HL-60/S4 (cell line): ENCODE data around the gene PPP2R5D.

Experiments used
- in situ Hi-C: fragments of 300-500 bp; cut with MboI; formaldehyde crosslinking; loops from 2 replicates; pipeline ENCODE4 v1.14.3; 2022; ENCODE audit warnings: low sequenced_read_pairs

PPP2R5D gene

GRCh38 chr6:43053545-43054205 is 69.3 kb downstream of the PPP2R5D start, which contains the start of gene CUL7:
CUL7 (minus strand) TSS chr6:43053851; CDS start chr6:43052788, 1,063 bp downstream.
- in situ Hi-C loops = no loop called here

- in situ Hi-C loops = no loop called here
Observed at GRCh38 chr6:43054206-43054943, 70.0 kb downstream of the PPP2R5D start.

- in situ Hi-C loops = no loop called here
Observed at GRCh38 chr6:43055966-43056365, 71.6 kb downstream of the PPP2R5D start.

- in situ Hi-C loops = no loop called here
Observed at GRCh38 chr6:43058531-43058930, 74.2 kb downstream of the PPP2R5D start.

- in situ Hi-C loops = no loop called here
Observed at GRCh38 chr6:43059168-43060033, 75.0 kb downstream of the PPP2R5D start, which contains the start of the genes KLC4 and MRPL2. KLC4 (plus strand) TSS chr6:43059631; CDS start chr6:43061336, 1,705 bp downstream. MRPL2 (minus strand) TSS chr6:43059434; CDS start chr6:43059381, 53 bp downstream.

GRCh38 chr6:43060034-43060754 is 75.8 kb downstream of the PPP2R5D start:
- in situ Hi-C loops = no loop called here

- in situ Hi-C loops = no loop called here
Observed at GRCh38 chr6:43060755-43061633, 76.6 kb downstream of the PPP2R5D start.

- in situ Hi-C loops = no loop called here
Observed at GRCh38 chr6:43061861-43062260, 77.5 kb downstream of the PPP2R5D start.
